Measurements from ENCODE around the gene SLC38A5.

DNA sequence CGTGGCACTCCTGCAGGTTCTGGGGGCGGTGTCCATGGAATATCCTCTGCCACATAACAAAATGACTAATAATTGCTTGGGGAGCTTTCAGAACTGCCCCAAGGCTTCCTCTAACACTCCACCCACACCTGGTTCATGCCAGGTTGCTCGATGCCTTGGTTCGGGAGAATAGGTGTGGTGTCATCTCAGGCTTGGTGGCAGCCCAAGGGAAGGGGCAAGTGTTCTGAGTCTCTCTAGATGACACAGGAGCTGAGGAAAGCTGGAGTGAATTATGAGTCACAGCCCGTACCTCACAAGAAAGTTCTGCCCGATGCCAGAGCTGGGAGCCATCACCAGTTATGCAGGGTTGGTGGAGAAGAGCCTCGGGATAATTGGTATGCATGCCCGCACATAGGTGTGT, 20.6 kb upstream of the SLC38A5 start:
- TF ChIP-seq, protein P1, sequence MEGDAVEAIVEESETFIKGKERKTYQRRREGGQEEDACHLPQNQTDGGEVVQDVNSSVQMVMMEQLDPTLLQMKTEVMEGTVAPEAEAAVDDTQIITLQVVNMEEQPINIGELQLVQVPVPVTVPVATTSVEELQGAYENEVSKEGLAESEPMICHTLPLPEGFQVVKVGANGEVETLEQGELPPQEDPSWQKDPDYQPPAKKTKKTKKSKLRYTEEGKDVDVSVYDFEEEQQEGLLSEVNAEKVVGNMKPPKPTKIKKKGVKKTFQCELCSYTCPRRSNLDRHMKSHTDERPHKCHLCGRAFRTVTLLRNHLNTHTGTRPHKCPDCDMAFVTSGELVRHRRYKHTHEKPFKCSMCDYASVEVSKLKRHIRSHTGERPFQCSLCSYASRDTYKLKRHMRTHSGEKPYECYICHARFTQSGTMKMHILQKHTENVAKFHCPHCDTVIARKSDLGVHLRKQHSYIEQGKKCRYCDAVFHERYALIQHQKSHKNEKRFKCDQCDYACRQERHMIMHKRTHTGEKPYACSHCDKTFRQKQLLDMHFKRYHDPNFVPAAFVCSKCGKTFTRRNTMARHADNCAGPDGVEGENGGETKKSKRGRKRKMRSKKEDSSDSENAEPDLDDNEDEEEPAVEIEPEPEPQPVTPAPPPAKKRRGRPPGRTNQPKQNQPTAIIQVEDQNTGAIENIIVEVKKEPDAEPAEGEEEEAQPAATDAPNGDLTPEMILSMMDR (IDR thresholded peaks at IDR 0.05): no peak
- TF ChIP-seq EZH2 (IDR thresholded peaks at IDR 0.05) (no peak), EZH2phosphoT487 (IDR thresholded peaks at IDR 0.05) (no peak)

Measured in neural progenitor cell (in vitro differentiated cells).